Measurements from ENCODE around the gene ZNF653. TPM values are rescaled to one million over a fixed set of nuclear protein-coding genes. Genes with fewer than 3 reads are reported as not detected.
A peak's percentile ranks its signal among the peaks of the same experiment; 100 is the strongest.

ZNF653 gene
- total RNA-seq, 3 donors from 2014 or later (not counting 1 experiment from before 2014, with no cell fraction given) = 9.9 to 15.4 (median 10.8) TPM

DNA sequence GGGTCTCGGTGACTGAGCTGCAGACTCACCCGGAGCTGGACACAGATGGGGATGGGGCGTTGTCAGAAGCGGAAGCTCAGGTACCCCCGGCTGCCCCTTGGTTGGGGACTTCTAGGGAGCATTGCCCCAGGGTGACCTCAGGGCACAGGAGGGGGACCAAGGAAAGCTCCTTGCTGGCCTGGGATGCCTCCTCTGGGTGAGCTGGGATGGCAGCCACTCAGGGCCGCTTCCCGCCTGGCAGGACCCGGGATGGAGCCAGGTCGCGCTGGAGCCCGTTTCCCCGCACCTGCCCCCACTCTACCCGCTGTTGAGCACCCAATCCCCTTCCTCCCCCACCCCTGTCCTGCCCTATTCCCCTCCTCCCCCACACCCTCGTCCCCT, 59.4 kb downstream of the ZNF653 start:
- Histone ChIP-seq H3K36me3 (ENCODE audit: control insufficient read depth, insufficient read depth, low read length) (peaks cover 62% of the 10 kb centered on the region), H3K27ac (ENCODE audit: low read length) (no peak overlapping the region), H3K4me1 (ENCODE audit: control insufficient read depth, insufficient read depth, low read length) (no peaks in the 10 kb centered on the region), H3K27me3 (ENCODE audit: control insufficient read depth, insufficient read depth, low read length) (no peaks in the 10 kb centered on the region), H3K4me3 (ENCODE audit: low read length) (no peak overlapping the region), H3K9me3 (ENCODE audit: control insufficient read depth, insufficient read depth, low read length) (no peaks in the 10 kb centered on the region)
- Mint-ChIP-seq H3K4me3 (no peak overlapping the region), H3K36me3 (no peaks in the 10 kb centered on the region), H3K4me1 (peaks cover 0 to 13% of the 10 kb centered on the region in 2 donors), H3K9me3 (no peaks in the 10 kb centered on the region), H3K27ac (peak overlapping the region in 1 of 2 donors; percentile 60), H3K27me3 (ENCODE audit: low read depth in 2 of 2) (no peaks in the 10 kb centered on the region)
- ATAC-seq (no peak), DNase-seq (no peak)
- no peak for TF ChIP-seq CTCF (IDR thresholded peaks at IDR 0.05)
- intact Hi-C loops (cut with micrococcal nuclease) = loop anchor here (5.0 kb wide), 1 partner anchor 154 kb away; no protein-coding TSS in a partner anchor
- 94% methylated on average over 14 of the region's 14 CpGs for WGBS (ENCODE audit: insufficient coverage)

DNA sequence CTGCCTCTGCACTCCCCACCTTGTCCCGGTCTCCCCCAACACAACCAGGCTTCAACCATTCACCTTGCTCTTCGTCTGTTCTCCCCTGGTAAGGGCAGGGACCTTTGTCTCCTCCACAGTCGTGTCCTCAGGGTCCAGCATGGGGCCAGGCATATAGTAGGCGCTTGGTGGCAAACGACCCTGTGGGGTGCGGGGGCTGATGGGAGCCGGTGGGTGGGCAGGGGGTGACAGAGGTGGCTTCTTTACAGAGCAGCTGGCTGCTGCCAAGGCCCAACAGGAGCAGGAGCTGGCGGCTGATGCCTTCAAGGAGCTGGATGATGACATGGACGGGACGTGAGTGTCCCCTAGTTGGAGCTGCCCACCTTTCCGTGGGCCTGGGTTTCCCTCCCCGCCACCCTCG, 60.5 kb downstream of the ZNF653 start:
- no peak overlapping the region for H3K27ac ChIP-seq (ENCODE audit: low read length)
- H3K4me1 ChIP-seq (ENCODE audit: control insufficient read depth, insufficient read depth, low read length) = no peaks in the 10 kb centered on the region
- no peaks in the 10 kb centered on the region for H3K27me3 ChIP-seq (ENCODE audit: control insufficient read depth, insufficient read depth, low read length)
- TF ChIP-seq CTCF (IDR thresholded peaks at IDR 0.05) = no peak
- 97% methylated on average over 13 of the region's 13 CpGs for WGBS (ENCODE audit: insufficient coverage)
- intact Hi-C loops (cut with micrococcal nuclease) = loop anchor here (5.0 kb wide), 1 partner anchor 153 kb away; no protein-coding TSS in a partner anchor
- Mint-ChIP-seq H3K27me3 (ENCODE audit: low read depth in 2 of 2) (no peaks in the 10 kb centered on the region), H3K36me3 (no peaks in the 10 kb centered on the region), H3K27ac (peak overlapping the region in 1 of 2 donors; percentile 11), H3K4me1 (peaks cover 0 to 20% of the 10 kb centered on the region in 2 donors), H3K9me3 (no peaks in the 10 kb centered on the region), H3K4me3 (no peak overlapping the region)
- peaks cover 64% of the 10 kb centered on the region for H3K36me3 ChIP-seq (ENCODE audit: control insufficient read depth, insufficient read depth, low read length)
- no peak for DNase-seq
- H3K4me3 ChIP-seq (ENCODE audit: low read length) = no peak overlapping the region
- ATAC-seq = no peak
- no peaks in the 10 kb centered on the region for H3K9me3 ChIP-seq (ENCODE audit: control insufficient read depth, insufficient read depth, low read length)

DNA sequence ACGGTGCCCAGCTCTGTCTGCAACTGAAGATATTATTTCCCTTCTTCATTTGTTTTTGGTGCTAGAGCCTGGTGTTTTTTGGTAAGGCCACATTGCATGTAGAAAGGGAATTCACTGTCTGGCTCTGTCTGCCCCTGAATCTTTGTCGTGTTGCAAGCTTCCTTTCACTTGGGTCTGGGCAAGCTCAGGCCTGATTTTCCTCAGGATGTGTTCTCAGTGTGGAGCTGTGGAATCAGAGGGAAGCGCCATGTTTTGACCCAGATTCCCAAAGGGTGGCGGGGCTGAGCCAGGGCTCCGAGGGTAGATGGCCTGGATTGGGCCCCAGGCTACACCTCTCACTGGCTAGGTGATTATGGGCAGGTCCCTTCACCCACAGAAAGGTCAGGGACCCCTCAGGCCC, 61.6 kb downstream of the ZNF653 start:
- H3K9me3 Mint-ChIP-seq = no peaks in the 10 kb centered on the region
- DNase-seq (no peak), ATAC-seq (no peak)
- Histone ChIP-seq H3K9me3 (ENCODE audit: control insufficient read depth, insufficient read depth, low read length) (no peaks in the 10 kb centered on the region), H3K36me3 (ENCODE audit: control insufficient read depth, insufficient read depth, low read length) (peaks cover 61% of the 10 kb centered on the region), H3K27me3 (ENCODE audit: control insufficient read depth, insufficient read depth, low read length) (no peaks in the 10 kb centered on the region), H3K4me1 (ENCODE audit: control insufficient read depth, insufficient read depth, low read length) (no peaks in the 10 kb centered on the region), H3K4me3 (ENCODE audit: low read length) (no peak overlapping the region), H3K27ac (ENCODE audit: low read length) (no peak overlapping the region)
- H3K4me1 Mint-ChIP-seq = peaks cover 0 to 20% of the 10 kb centered on the region in 2 donors
- WGBS (ENCODE audit: insufficient coverage) = 93% methylated on average over 5 of the region's 5 CpGs
- H3K27me3 Mint-ChIP-seq (ENCODE audit: low read depth in 2 of 2) = no peaks in the 10 kb centered on the region
- TF ChIP-seq CTCF (IDR thresholded peaks at IDR 0.05) = no peak
- no peak overlapping the region for H3K4me3 Mint-ChIP-seq
- H3K27ac Mint-ChIP-seq = no peak overlapping the region
- intact Hi-C loops (cut with micrococcal nuclease) = no loop called here
- no peaks in the 10 kb centered on the region for H3K36me3 Mint-ChIP-seq

DNA sequence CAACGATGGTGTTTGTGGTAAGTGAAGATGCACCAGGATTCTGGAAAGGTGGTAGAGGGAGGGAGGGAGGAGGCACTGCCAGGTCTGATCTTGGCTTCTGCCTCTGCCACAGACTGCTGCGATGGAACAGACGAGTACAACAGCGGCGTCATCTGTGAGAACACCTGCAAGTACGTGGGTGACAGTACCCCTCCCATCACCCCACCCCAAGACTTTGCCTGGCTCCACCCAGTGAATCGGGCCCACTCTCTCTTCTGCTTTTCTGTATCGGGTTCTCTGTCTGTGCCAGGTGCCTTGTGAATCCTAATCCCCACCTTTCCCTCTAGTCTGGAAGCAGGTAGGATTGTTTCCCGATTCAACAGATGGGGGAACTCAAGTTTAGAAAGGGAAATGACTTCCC, 67.7 kb downstream of the ZNF653 start:
- Histone ChIP-seq H3K4me1 (ENCODE audit: control insufficient read depth, insufficient read depth, low read length) (peaks cover 26% of the 10 kb centered on the region), H3K36me3 (ENCODE audit: control insufficient read depth, insufficient read depth, low read length) (peaks cover 31% of the 10 kb centered on the region), H3K9me3 (ENCODE audit: control insufficient read depth, insufficient read depth, low read length) (no peaks in the 10 kb centered on the region), H3K27ac (ENCODE audit: low read length) (peak overlapping the region; percentile 59), H3K27me3 (ENCODE audit: control insufficient read depth, insufficient read depth, low read length) (no peaks in the 10 kb centered on the region), H3K4me3 (ENCODE audit: low read length) (no peak overlapping the region)
- ATAC-seq (no peak), DNase-seq (no peak)
- TF ChIP-seq CTCF (IDR thresholded peaks at IDR 0.05) = no peak
- no peaks in the 10 kb centered on the region for H3K9me3 Mint-ChIP-seq
- intact Hi-C loops (cut with micrococcal nuclease) = no loop called here
- H3K4me1 Mint-ChIP-seq = peaks cover 21 to 44% of the 10 kb centered on the region in 2 donors
- no peaks in the 10 kb centered on the region for H3K36me3 Mint-ChIP-seq
- H3K4me3 Mint-ChIP-seq = no peak overlapping the region
- H3K27me3 Mint-ChIP-seq (ENCODE audit: low read depth in 2 of 2) = no peaks in the 10 kb centered on the region
- 69% methylated on average over 9 of the region's 9 CpGs for WGBS (ENCODE audit: insufficient coverage)
- peak overlapping the region in 1 of 2 donors; percentile 99 for H3K27ac Mint-ChIP-seq
